ENCODE results near the gene DNAH3. TPM values are rescaled to one million over a fixed set of nuclear protein-coding genes. Genes with fewer than 3 reads are reported as not detected.
"Not testable (repeated sequence)": the region's sequence is repeated elsewhere in the genome, so short reads cannot be mapped to it uniquely, and the experiment has no call there.

DNAH3 gene
- total RNA-seq, 1 experiment from 2014 or later = 0.15 TPM

DNA sequence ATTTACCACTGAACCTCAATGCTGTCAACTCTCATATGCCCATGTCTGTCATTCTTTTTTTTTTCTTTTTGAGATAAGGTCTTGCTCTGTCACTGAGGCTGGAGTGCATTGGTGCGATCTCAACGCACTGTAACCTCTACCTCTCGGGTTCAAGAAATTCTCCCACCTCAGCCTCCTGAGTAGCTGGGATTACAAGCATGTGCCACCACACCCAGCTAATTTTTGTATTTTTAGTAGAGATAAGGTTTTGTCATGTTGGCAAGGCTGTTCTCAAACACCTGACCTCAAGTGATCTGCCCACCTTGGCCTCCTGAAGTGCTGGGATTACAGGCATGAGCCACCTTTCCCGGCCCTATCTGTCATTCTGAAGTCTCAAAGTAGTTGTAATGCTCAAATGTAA lies 177.4 kb downstream of the DNAH3 start:
- RAD21 ChIA-PET (ENCODE audit: low non-redundant PET in 1 of 2, low total read pairs in 2 of 2, uncharacterized antibody in 2 of 2, unreplicated experiment in 2 of 2); H3K9me3 ChIP-seq (ENCODE audit: control insufficient read depth in 1 of 2, insufficient read depth in 1 of 2, low read depth in 1 of 2, low read length in 2 of 2); DNase-seq (ENCODE audit: low read depth, low spot score); ATAC-seq; H3K4me2 ChIP-seq (ENCODE audit: low read length); intact Hi-C loops (cut with micrococcal nuclease); H3K27me3 ChIP-seq (ENCODE audit: insufficient read depth, low read length); H4K20me1 ChIP-seq (ENCODE audit: insufficient read depth); H3K79me2 ChIP-seq (ENCODE audit: insufficient read depth, low read length); H3K4me3 ChIP-seq (replicated peaks in 1 of 2; ENCODE audit: low read depth in 1 of 2, low read length in 2 of 2); H3K9me2 ChIP-seq (ENCODE audit: insufficient read depth); H3K9ac ChIP-seq (ENCODE audit: low read length); H3K4me1 ChIP-seq (ENCODE audit: control insufficient read depth in 1 of 2, insufficient read depth in 2 of 2, low read length in 2 of 2); H3K27ac ChIP-seq (ENCODE audit: low read depth, low read length); H3K36me3 ChIP-seq (ENCODE audit: control insufficient read depth in 1 of 2, insufficient read depth in 2 of 2, low read length in 2 of 2); H2AFZ ChIP-seq (ENCODE audit: low read depth, low read length, poor library complexity, severe bottlenecking); BruUV-seq (replicated peaks); CTCF ChIA-PET: not testable (repeated sequence)
- POLR2A ChIA-PET = interaction anchor here (0.7 kb wide), 1 partner anchor 925 kb away, joined by 4 read pairs; no protein-coding TSS in a partner anchor

DNA sequence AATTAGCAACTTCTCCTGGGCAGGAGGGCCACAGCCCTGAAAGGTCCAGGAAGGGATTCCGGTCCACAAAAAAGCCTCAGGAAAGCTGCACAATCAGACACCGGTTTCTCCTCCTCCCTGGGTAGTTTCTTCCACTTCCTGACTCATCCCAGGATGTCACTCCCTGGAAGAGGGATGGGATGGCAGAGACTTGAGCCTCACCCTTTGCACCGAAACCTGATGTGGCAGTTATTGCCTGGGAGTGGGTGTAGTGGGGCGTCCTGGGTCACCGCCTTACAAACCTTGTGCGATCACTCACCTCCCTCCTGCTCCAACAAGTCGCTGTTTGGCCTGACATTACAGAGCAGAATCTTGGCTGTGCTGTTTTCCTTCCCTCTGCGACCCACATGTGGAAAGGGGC lies 179.2 kb downstream of the DNAH3 start:
- ChIA-PET RAD21 (ENCODE audit: low non-redundant PET in 1 of 2, low total read pairs in 2 of 2, uncharacterized antibody in 2 of 2, unreplicated experiment in 2 of 2) (no interaction called here), CTCF (no interaction called here), POLR2A (no interaction called here)
- no peak overlapping the region for H3K27ac ChIP-seq (ENCODE audit: low read depth, low read length)
- H4K20me1 ChIP-seq (ENCODE audit: insufficient read depth) = no peaks in the 10 kb centered on the region
- no peak overlapping the region for H3K9ac ChIP-seq (ENCODE audit: low read length)
- H3K4me1 ChIP-seq (ENCODE audit: control insufficient read depth in 1 of 2, insufficient read depth in 2 of 2, low read length in 2 of 2) = peaks cover 2 to 7% of the 10 kb centered on the region in 2 experiments; a peak in 2 of 4 replicates
- H3K79me2 ChIP-seq (ENCODE audit: insufficient read depth, low read length) = no peaks in the 10 kb centered on the region
- H3K9me2 ChIP-seq (ENCODE audit: insufficient read depth) = no peaks in the 10 kb centered on the region
- intact Hi-C loops (cut with micrococcal nuclease) = no loop called here
- H3K9me3 ChIP-seq (ENCODE audit: control insufficient read depth in 1 of 2, insufficient read depth in 1 of 2, low read depth in 1 of 2, low read length in 2 of 2) = no peaks in the 10 kb centered on the region
- DNase-seq (ENCODE audit: low read depth, low spot score) = no peak
- TF ChIP-seq EGR1 (IDR thresholded peaks at IDR 0.05; ENCODE audit: low read depth) = no peak
- TF ChIP-seq SIN3A (IDR thresholded peaks at IDR 0.05; ENCODE audit: low read depth) = no peak
- no peak for TF ChIP-seq YY1 (IDR thresholded peaks at IDR 0.05; ENCODE audit: extremely low read depth, insufficient replicate concordance, low read depth, low read length)
- TF ChIP-seq CTCF (IDR thresholded peaks at IDR 0.05 in 2 of 3, conservative IDR thresholded peaks at IDR 0.05 in 1 of 3; ENCODE audit: borderline replicate concordance in 1 of 3, insufficient read depth in 1 of 3, low read depth in 2 of 3, low read length in 2 of 3) = no peak
- TF ChIP-seq SRF (IDR thresholded peaks at IDR 0.05; ENCODE audit: low read depth) = no peak
- TF ChIP-seq TCF7L2 (IDR thresholded peaks at IDR 0.05; ENCODE audit: borderline replicate concordance, extremely low read depth, insufficient read depth, insufficient read length) = no peak
- TF ChIP-seq SP1 (IDR thresholded peaks at IDR 0.05; ENCODE audit: low read depth) = no peak
- TF ChIP-seq JUND (IDR thresholded peaks at IDR 0.05) = no peak
- TF ChIP-seq ELF1 (IDR thresholded peaks at IDR 0.05; ENCODE audit: borderline replicate concordance, low read depth) = no peak
- TF ChIP-seq EZH2 (IDR thresholded peaks at IDR 0.05) = no peak
- TF ChIP-seq ZFX (IDR thresholded peaks at IDR 0.05) = no peak
- TF ChIP-seq RAD21 (IDR thresholded peaks at IDR 0.05; ENCODE audit: low read depth) = no peak
- TF ChIP-seq POLR2A (IDR thresholded peaks at IDR 0.05; ENCODE audit: borderline replicate concordance, extremely low read depth, insufficient read depth, insufficient read length) = no peak
- TF ChIP-seq FOSL1 (IDR thresholded peaks at IDR 0.05; ENCODE audit: low read depth) = no peak
- TF ChIP-seq, protein P1, sequence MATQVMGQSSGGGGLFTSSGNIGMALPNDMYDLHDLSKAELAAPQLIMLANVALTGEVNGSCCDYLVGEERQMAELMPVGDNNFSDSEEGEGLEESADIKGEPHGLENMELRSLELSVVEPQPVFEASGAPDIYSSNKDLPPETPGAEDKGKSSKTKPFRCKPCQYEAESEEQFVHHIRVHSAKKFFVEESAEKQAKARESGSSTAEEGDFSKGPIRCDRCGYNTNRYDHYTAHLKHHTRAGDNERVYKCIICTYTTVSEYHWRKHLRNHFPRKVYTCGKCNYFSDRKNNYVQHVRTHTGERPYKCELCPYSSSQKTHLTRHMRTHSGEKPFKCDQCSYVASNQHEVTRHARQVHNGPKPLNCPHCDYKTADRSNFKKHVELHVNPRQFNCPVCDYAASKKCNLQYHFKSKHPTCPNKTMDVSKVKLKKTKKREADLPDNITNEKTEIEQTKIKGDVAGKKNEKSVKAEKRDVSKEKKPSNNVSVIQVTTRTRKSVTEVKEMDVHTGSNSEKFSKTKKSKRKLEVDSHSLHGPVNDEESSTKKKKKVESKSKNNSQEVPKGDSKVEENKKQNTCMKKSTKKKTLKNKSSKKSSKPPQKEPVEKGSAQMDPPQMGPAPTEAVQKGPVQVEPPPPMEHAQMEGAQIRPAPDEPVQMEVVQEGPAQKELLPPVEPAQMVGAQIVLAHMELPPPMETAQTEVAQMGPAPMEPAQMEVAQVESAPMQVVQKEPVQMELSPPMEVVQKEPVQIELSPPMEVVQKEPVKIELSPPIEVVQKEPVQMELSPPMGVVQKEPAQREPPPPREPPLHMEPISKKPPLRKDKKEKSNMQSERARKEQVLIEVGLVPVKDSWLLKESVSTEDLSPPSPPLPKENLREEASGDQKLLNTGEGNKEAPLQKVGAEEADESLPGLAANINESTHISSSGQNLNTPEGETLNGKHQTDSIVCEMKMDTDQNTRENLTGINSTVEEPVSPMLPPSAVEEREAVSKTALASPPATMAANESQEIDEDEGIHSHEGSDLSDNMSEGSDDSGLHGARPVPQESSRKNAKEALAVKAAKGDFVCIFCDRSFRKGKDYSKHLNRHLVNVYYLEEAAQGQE (IDR thresholded peaks at IDR 0.05; ENCODE audit: low read depth) = no peak
- no peak for TF ChIP-seq CEBPB (IDR thresholded peaks at IDR 0.05; ENCODE audit: low read depth)
- H3K36me3 ChIP-seq (ENCODE audit: control insufficient read depth in 1 of 2, insufficient read depth in 2 of 2, low read length in 2 of 2) = no peaks in the 10 kb centered on the region
- H2AFZ ChIP-seq (ENCODE audit: low read depth, low read length, poor library complexity, severe bottlenecking) = no peak overlapping the region
- H3K4me3 ChIP-seq (replicated peaks in 1 of 2; ENCODE audit: low read depth in 1 of 2, low read length in 2 of 2) = no peak overlapping the region
- no peak overlapping the region for H3K4me2 ChIP-seq (ENCODE audit: low read length)
- no TSS peak for BruUV-seq (replicated peaks)
- ATAC-seq = no peak
- H3K27me3 ChIP-seq (ENCODE audit: insufficient read depth, low read length) = no peaks in the 10 kb centered on the region
